Stimulated activated CD4-positive, alpha-beta T cell treated with anti-CD3 and anti-CD28 coated beads, TNF-alpha, amount 100 ng/mL, for 48 hours (primary cell): ENCODE data around the gene GSTM5.
A peak's percentile ranks its signal among the peaks of the same experiment; 100 is the strongest.
"Not testable (repeated sequence)": the region's sequence is repeated elsewhere in the genome, so short reads cannot be mapped to it uniquely, and the experiment has no call there.

Experiments
- DNase-seq, 3 donors: peaks; one replicate each; pipeline ENCODE4 v3.0.0-alpha.2; 2020; ENCODE audit warnings: low read depth in 3 of 3

Gene GSTM5

GRCh38 chr1:109728870-109729269, 16.8 kb downstream of the GSTM5 start:
- no peak for DNase-seq

- DNase-seq, result no peak
These were observed 18.6 kb downstream of the GSTM5 start for GRCh38 chr1:109730666-109731065.

GRCh38 chr1:109732390-109732881, 20.4 kb downstream of the GSTM5 start:
- DNase-seq, result no peak

GRCh38 chr1:109733236-109733870, 21.3 kb downstream of the GSTM5 start:
- no peak for DNase-seq

- peak; percentile 54 to 84 (median 59) for DNase-seq
These were observed 27.9 kb downstream of the GSTM5 start for GRCh38 chr1:109739738-109740614.

- DNase-seq, result no peak
These were observed 28.7 kb downstream of the GSTM5 start, which contains the start of gene GSTM3 for GRCh38 chr1:109740615-109741373. GSTM3 (minus strand) TSS chr1:109741038; CDS start chr1:109740287, 751 bp downstream.

GRCh38 chr1:109748311-109748710, 36.3 kb downstream of the GSTM5 start:
- not testable (repeated sequence) for DNase-seq

GRCh38 chr1:109749221-109749620, 37.2 kb downstream of the GSTM5 start:
- no peak for DNase-seq

GRCh38 chr1:109750241-109750882, 38.3 kb downstream of the GSTM5 start:
- DNase-seq, result no peak

GRCh38 chr1:109750920-109751319, 38.9 kb downstream of the GSTM5 start:
- no peak for DNase-seq

GRCh38 chr1:109751531-109752260, 39.6 kb downstream of the GSTM5 start:
- no peak for DNase-seq

- no peak for DNase-seq
These were observed 42.7 kb downstream of the GSTM5 start for GRCh38 chr1:109754738-109755137.

GRCh38 chr1:109756325-109756724, 44.3 kb downstream of the GSTM5 start:
- DNase-seq, result not testable (repeated sequence)

GRCh38 chr1:109756848-109757521, 44.9 kb downstream of the GSTM5 start:
- DNase-seq, result no peak

- DNase-seq, result no peak
These were observed 46.1 kb downstream of the GSTM5 start for GRCh38 chr1:109757936-109758786.

GRCh38 chr1:109759513-109760334, 47.7 kb downstream of the GSTM5 start:
- DNase-seq, result no peak

- DNase-seq, result no peak
These were observed 48.7 kb downstream of the GSTM5 start for GRCh38 chr1:109760581-109761226.
